Measurements from ENCODE around the gene LPO. TPM values are rescaled to one million over a fixed set of nuclear protein-coding genes. Genes with fewer than 3 reads are reported as not detected.

Gene LPO
- total RNA-seq, 1 experiment from 2014 or later, result not detected

GRCh38 chr17:58310511-58311428 lies 72.4 kb downstream of the LPO start:
- no peaks in the 10 kb centered on the region for H4K20me1 ChIP-seq (ENCODE audit: low read length)
- H3K27me3 ChIP-seq (ENCODE audit: low read length), result no peaks in the 10 kb centered on the region
- intact Hi-C loops (cut with micrococcal nuclease), result no loop called here
- no peaks in the 10 kb centered on the region for H3K36me3 ChIP-seq (ENCODE audit: low read depth, low read length)
- ATAC-seq (no peak), DNase-seq (no peak)
- ChIA-PET CTCF (no interaction called here), POLR2A (ENCODE audit: unreplicated experiment) (no interaction called here)
- no peaks in the 10 kb centered on the region for H3K9me2 ChIP-seq (replicated peaks; ENCODE audit: low read length)
- H3K4me3 ChIP-seq (ENCODE audit: low read length), result no peak overlapping the region
- H3K4me1 ChIP-seq (ENCODE audit: insufficient read depth, low read length), result peaks cover 7% of the 10 kb centered on the region
- no TSS peak for BruUV-seq (replicated peaks)
- H2AFZ ChIP-seq (ENCODE audit: low read length), result no peak overlapping the region
- no peak overlapping the region for H3K4me2 ChIP-seq (ENCODE audit: low read length)
- TF ChIP-seq EZH2 (IDR thresholded peaks at IDR 0.05; ENCODE audit: low read length, unreplicated experiment), result no peak
- no peak for TF ChIP-seq CTCF (conservative IDR thresholded peaks at IDR 0.05; ENCODE audit: low read depth, low read length)
- TF ChIP-seq EZH2phosphoT487 (IDR thresholded peaks at IDR 0.05; ENCODE audit: borderline replicate concordance, low read length), result no peak
- no peaks in the 10 kb centered on the region for H3K79me2 ChIP-seq (ENCODE audit: low read length)
- no peaks in the 10 kb centered on the region for H3K9me3 ChIP-seq (ENCODE audit: low read length)
- H3F3A ChIP-seq (ENCODE audit: low read length, unreplicated experiment), result no peaks in the 10 kb centered on the region
- no peak overlapping the region for H3K27ac ChIP-seq (ENCODE audit: low read length)
- H3K9ac ChIP-seq (ENCODE audit: low read length), result no peak overlapping the region

DNA sequence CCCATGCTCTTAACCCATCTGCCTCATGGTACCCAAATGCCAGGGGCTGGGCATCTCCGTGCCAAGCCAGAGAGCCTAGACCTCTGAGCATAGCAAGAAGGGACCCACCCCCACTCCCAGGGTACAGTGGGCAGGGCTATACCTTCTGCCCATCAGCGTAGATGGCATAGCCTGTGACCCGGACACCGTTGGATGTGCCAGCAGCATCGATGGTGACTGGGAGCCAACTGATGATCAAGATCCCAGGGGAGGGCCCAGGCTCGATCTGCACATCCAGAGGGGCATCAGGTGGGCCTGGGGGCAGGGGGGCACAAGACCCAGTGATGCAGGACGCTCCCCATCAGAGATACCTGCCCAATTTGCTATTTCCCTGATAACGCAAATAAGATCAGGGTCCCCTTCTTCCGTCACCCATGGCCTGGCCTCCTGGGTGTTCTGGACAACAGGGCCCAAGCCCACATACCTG lies 73.1 kb downstream of the LPO start:
- no peak for DNase-seq
- ChIA-PET CTCF (no interaction called here), POLR2A (ENCODE audit: unreplicated experiment) (no interaction called here)
- no peak overlapping the region for H3K27ac ChIP-seq (ENCODE audit: low read length)
- no peak overlapping the region for H3K4me2 ChIP-seq (ENCODE audit: low read length)
- H2AFZ ChIP-seq (ENCODE audit: low read length), result no peak overlapping the region
- H3K9ac ChIP-seq (ENCODE audit: low read length), result no peak overlapping the region
- no peaks in the 10 kb centered on the region for H3K79me2 ChIP-seq (ENCODE audit: low read length)
- no peak for TF ChIP-seq EZH2 (IDR thresholded peaks at IDR 0.05; ENCODE audit: low read length, unreplicated experiment)
- no peak for TF ChIP-seq CTCF (conservative IDR thresholded peaks at IDR 0.05; ENCODE audit: low read depth, low read length)
- no peak for TF ChIP-seq EZH2phosphoT487 (IDR thresholded peaks at IDR 0.05; ENCODE audit: borderline replicate concordance, low read length)
- no peaks in the 10 kb centered on the region for H3K9me2 ChIP-seq (replicated peaks; ENCODE audit: low read length)
- peaks cover 10% of the 10 kb centered on the region for H3K4me1 ChIP-seq (ENCODE audit: insufficient read depth, low read length)
- H4K20me1 ChIP-seq (ENCODE audit: low read length), result no peaks in the 10 kb centered on the region
- H3K9me3 ChIP-seq (ENCODE audit: low read length), result no peaks in the 10 kb centered on the region
- no peaks in the 10 kb centered on the region for H3F3A ChIP-seq (ENCODE audit: low read length, unreplicated experiment)
- ATAC-seq, result no peak
- no peaks in the 10 kb centered on the region for H3K27me3 ChIP-seq (ENCODE audit: low read length)
- no peak overlapping the region for H3K4me3 ChIP-seq (ENCODE audit: low read length)
- H3K36me3 ChIP-seq (ENCODE audit: low read depth, low read length), result no peaks in the 10 kb centered on the region
- intact Hi-C loops (cut with micrococcal nuclease), result no loop called here
- BruUV-seq (replicated peaks), result no TSS peak

All from PC-3 (cell line).